ENCODE results near the gene ADGRF1.

DNA sequence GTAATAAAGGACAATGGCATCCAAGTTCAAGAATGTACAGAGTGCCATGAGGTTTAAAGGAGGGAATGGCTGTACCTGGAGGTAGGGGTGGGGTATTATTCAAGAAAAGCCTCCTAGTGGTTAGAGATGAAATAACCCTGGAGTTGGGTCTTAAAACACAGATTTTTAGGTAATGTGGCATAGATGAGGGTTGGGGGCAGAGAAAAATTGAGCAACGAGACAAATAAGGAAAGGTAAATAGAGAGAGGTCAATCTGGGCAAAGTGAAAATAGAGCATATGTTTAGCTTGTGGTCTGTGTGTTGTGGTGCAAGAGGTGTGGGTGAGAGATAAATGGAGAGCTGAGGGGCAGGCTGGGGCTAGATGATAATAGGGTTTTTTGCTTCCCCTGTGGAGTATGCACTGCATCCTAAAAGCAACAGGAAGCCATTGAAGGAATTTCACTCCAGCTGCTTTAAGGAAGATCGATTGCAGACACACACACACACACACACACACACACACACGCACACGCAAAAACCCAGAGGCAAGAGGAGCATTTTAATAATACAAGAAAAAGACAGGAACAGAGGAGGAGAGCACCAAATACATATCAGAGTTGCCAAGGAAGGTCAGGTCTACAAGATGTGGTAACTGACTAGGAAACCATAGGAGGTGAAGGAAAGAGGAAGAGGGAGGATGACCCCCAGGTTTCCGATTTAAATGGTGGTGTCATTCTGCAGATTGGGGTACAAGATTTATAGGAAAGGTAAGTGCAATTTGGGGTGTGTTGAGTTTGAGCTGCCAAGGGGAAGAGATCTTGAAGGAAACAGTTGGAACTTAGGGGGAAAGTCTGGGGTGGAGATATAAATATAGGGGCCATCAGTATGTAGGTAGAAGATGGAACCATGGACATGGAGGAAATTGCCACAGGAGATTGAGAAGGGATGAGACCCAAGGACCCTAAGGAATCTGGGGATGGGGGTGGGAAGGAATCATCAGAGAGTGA lies 31.3 kb upstream of the ADGRF1 start:
- TF ChIP-seq, protein P1, sequence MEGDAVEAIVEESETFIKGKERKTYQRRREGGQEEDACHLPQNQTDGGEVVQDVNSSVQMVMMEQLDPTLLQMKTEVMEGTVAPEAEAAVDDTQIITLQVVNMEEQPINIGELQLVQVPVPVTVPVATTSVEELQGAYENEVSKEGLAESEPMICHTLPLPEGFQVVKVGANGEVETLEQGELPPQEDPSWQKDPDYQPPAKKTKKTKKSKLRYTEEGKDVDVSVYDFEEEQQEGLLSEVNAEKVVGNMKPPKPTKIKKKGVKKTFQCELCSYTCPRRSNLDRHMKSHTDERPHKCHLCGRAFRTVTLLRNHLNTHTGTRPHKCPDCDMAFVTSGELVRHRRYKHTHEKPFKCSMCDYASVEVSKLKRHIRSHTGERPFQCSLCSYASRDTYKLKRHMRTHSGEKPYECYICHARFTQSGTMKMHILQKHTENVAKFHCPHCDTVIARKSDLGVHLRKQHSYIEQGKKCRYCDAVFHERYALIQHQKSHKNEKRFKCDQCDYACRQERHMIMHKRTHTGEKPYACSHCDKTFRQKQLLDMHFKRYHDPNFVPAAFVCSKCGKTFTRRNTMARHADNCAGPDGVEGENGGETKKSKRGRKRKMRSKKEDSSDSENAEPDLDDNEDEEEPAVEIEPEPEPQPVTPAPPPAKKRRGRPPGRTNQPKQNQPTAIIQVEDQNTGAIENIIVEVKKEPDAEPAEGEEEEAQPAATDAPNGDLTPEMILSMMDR (conservative IDR thresholded peaks at IDR 0.05; ENCODE audit: low read length), result peak; percentile 74
- TF ChIP-seq EZH2phosphoT487 (IDR thresholded peaks at IDR 0.05; ENCODE audit: borderline replicate concordance), result no peak

Data from Loucy (cell line).